Sciatic nerve (tissue), 2 donors: ENCODE results near the gene FTCD. TPM values are rescaled to one million over a fixed set of nuclear protein-coding genes. Genes with fewer than 3 reads are reported as not detected.
"Not testable (repeated sequence)": the region's sequence is repeated elsewhere in the genome, so short reads cannot be mapped to it uniquely, and the experiment has no call there.

ENCODE experiments used
- ATAC-seq: fragments of 200-7000 bp; cut with Tn5 transposase; one replicate; pipeline ENCODE4 v1.9.1; 2020; ENCODE audit warnings: mild to moderate bottlenecking, moderate library complexity
- DNase-seq: peaks from one replicate; pipeline ENCODE4 v3.0.0-alpha.2; 2020; ENCODE audit warnings: low spot score
- intact Hi-C: fragments of 100-400 bp; cut with DNase I; formaldehyde crosslinking; loops from one replicate; pipeline ENCODE4 v1.14.2; 2022
- total RNA-seq: library from RNA; stranded (reverse); fragmentation: NEBNext Ultra II Directional; extraction: Animal tissue kit (Norgen Biotek cat#: 25700); gene quantifications from one replicate; pipeline ENCODE4 v1.2.1, GENCODE V29; 2021
- donor health status: DM: no; HTN: no; CAD: no.
- donor health status: DM: no; HTN: no; CAD: no.

Gene FTCD
- total RNA-seq, 1 donor from 2014 or later = 2.9 TPM

GRCh38 chr21:46176443-46177129, 21.2 kb upstream of the FTCD start:
- not testable (repeated sequence) for ATAC-seq, DNase-seq

DNA sequence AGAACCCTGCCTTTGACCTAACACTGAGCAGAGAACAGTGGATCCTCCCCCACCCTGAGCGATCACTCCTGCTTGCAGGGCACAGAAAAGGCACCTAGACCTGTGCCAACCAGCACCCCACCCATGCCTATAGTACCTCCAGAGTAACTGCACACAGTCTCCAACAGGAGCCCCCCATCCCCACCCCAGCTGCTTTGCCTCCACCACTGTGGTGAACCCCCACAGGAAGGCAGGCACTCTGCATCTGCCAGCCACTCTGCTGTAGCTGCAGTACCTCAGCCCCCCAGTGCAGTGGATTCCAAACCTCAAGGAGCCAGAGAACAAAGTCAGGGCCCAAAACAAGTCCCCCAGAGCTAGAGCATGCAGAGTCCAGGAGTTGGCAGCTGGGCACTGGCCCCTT, 18.2 kb upstream of the FTCD start:
- ATAC-seq (no peak), DNase-seq (no peak)
- intact Hi-C loops = no loop called here

More at GRCh38 chr21:46176443-46177129, 21.2 kb upstream of the FTCD start:
- intact Hi-C loops = not testable (repeated sequence)

- no peak for ATAC-seq
- DNase-seq = peak; percentile 25
- intact Hi-C loops = no loop called here
Observed at GRCh38 chr21:46172863-46173528, 17.6 kb upstream of the FTCD start.

DNA sequence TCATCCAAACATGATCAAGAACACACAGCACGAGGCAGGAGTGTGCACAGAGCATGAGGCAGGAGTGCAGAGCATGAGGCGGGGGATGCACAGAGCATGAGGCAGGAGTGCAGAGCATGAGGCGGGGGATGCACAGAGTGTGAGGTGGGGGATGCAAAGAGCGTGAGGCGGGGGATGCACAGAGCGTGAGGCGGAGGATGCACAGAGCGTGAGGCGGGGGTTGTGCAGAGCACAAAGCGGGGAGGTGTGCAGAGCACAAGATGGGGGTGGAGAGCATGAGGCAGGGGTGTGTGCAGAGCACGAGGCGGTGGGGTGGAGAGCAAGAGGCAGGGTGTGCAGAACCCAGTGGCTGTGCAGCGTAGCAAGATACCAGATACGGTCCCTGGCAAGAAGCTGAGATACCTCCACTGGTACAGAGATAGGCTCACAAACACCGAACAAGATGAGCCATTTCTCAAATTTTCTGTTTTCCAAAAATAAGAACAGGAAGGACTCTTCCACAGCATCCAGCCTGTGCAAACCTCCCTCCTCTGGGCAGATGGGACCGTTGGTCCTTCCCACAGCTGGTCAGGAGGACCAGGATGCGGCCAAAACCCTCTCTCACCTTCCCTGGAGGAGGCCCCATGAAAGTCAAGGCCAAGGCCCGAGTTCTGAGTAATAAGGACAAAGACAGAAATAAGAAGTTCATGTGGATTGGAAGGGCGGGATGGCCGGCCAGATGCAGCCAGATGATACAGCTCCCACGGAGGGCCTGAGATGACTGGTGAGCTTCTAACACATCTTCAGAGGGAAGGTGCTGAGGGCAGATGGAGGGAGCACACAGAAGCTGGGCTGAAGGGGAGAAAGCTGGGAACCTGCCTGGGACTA, 16.9 kb upstream of the FTCD start:
- ATAC-seq = peak; percentile 52
- intact Hi-C loops = no loop called here
- peak; percentile 45 for DNase-seq

- ATAC-seq = no peak
- DNase-seq = no peak
- intact Hi-C loops = no loop called here
Observed at GRCh38 chr21:46171585-46171984, 16.2 kb upstream of the FTCD start.

- intact Hi-C loops, ATAC-seq, DNase-seq: not testable (repeated sequence)
Observed at GRCh38 chr21:46170436-46171193, 15.2 kb upstream of the FTCD start.

GRCh38 chr21:46168659-46169386, 13.4 kb upstream of the FTCD start:
- ATAC-seq (no peak), DNase-seq (no peak)
- intact Hi-C loops = no loop called here

- no peak for DNase-seq
- no peak for ATAC-seq
- intact Hi-C loops = no loop called here
Observed at GRCh38 chr21:46168238-46168637, 12.9 kb upstream of the FTCD start.

DNA sequence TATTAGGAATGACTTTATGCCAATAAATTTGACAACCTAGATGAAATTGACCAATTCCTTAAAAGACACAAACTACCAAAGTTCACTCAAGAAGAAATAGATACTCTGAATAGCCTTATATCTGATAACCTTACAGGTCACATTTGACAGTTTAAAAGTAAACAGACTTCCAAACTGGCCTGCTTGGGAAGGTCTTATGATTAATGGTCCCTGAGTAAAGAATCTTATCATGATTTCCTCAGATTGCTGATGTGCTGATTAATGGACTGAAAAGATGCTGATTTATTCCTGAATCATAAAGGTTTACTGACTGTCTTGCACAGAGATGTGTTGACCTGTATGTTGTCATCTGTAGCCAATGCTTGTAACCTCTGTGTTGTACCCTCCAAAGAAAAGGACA, 9.7 kb upstream of the FTCD start:
- no peak for ATAC-seq
- intact Hi-C loops = no loop called here
- no peak for DNase-seq

GRCh38 chr21:46163380-46163779, 8.0 kb upstream of the FTCD start:
- DNase-seq = no peak
- ATAC-seq = no peak

GRCh38 chr21:46161633-46162592, 6.5 kb upstream of the FTCD start:
- ATAC-seq = no peak
- DNase-seq = peak; percentile 54

More at GRCh38 chr21:46163380-46163779, 8.0 kb upstream of the FTCD start:
- intact Hi-C loops = no loop called here

GRCh38 chr21:46160907-46161632, 5.7 kb upstream of the FTCD start:
- DNase-seq (no peak), ATAC-seq (no peak)
- intact Hi-C loops = no loop called here

More at GRCh38 chr21:46161633-46162592, 6.5 kb upstream of the FTCD start:
- intact Hi-C loops = no loop called here

DNA sequence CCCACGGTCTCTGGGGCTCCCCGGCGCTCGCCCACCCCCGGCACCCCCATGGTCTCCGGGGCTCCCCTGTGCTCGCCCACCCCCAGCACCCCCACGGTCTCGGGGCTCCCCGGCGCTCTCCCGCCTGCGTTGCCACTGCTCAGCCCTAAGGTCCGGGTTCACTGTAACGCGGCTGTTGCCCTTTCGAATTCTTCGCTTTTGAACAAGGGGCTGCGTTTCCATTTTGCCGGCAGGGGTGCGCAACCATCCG, 5.2 kb upstream of the FTCD start:
- ATAC-seq (no peak), DNase-seq (peak; percentile 50)
- intact Hi-C loops = no loop called here

GRCh38 chr21:46159841-46160656, 4.7 kb upstream of the FTCD start:
- ATAC-seq = no peak
- DNase-seq = peak; percentile 51
- intact Hi-C loops = no loop called here

- ATAC-seq = no peak
- intact Hi-C loops = no loop called here
- no peak for DNase-seq
Observed at GRCh38 chr21:46159390-46159789, 4.0 kb upstream of the FTCD start.

GRCh38 chr21:46158666-46159300, 3.4 kb upstream of the FTCD start:
- intact Hi-C loops = no loop called here
- no peak for DNase-seq

More at GRCh38 chr21:46158666-46159300, 3.4 kb upstream of the FTCD start:
- no peak for ATAC-seq
